K562 (cell line): ENCODE data around the gene RAMP2.

Experiments
- ATF7 ChIP-seq: fragments of 450-650 bp; IDR thresholded peaks from 2 replicates; pipeline ENCODE4 v1.7.1; 2014; ENCODE audit warnings: mild to moderate bottlenecking, moderate library complexity
- GTF2F1 ChIP-seq: IDR thresholded peaks from 2 replicates; pipeline ENCODE4 v1.6.1; 2011; ENCODE audit warnings: low read depth, low read length, improper control_type of control experiment
- ZC3H11A ChIP-seq: IDR thresholded peaks from 2 replicates; pipeline ENCODE4 v1.6.1; 2012; ENCODE audit warnings: low read depth, low read length, improper control_type of control experiment

DNA sequence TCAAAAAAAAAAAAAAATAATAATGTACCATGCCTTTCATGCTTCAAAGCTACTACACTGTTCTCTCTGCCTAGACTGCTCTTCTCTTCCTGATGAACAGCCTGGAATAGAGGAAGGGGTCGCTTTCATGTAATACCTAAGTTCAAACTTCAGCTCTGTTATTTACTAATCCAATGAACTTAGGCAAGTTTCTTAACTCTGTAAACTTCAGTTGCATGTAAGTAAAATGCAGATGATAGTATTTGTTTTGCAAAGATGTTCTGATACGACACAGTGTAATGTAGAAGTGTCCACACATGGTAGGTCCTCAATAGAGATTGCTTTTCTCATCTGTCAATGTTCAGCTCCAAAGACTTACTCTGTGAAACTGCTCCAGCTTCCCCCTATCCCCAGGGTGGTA lies 30.9 kb downstream of the RAMP2 start:
- TF ChIP-seq GTF2F1 (no peak), ATF7 (no peak), ZC3H11A (no peak)
